Neural progenitor cell (in vitro differentiated cells): ENCODE data around the gene AKAP6. TPM values are rescaled to one million over a fixed set of nuclear protein-coding genes. Genes with fewer than 3 reads are reported as not detected.

Experiments
- DNase-seq: peaks from one replicate; pipeline ENCODE4 v3.0.0-alpha.2; 2016; ENCODE audit warnings: low spot score
- H2AFZ ChIP-seq: fragments of 200-600 bp; sonication (generic); replicated peaks from 2 replicates; pipeline ENCODE4 v1.6.1; 2016; ENCODE audit warnings: antibody characterized with exemption
- H3F3A ChIP-seq: fragments of 200-600 bp; sonication (generic); 2 replicates; pipeline ENCODE4 v1.6.1; 2016; ENCODE audit warnings: antibody characterized with exemption, low read depth
- H3K27ac ChIP-seq: fragments of 200-600 bp; sonication (generic); 2 replicates; pipeline ENCODE4 v1.5.1; 2016; ENCODE audit warnings: mild to moderate bottlenecking
- H3K27me3 ChIP-seq: fragments of 200-600 bp; sonication (generic); 2 replicates; pipeline ENCODE4 v1.6.1; 2016; ENCODE audit warnings: mild to moderate bottlenecking, moderate library complexity
- H3K36me3 ChIP-seq: fragments of 200-600 bp; sonication (generic); 2 replicates; pipeline ENCODE4 v1.5.1; 2016
- H3K4me1 ChIP-seq: fragments of 200-600 bp; sonication (generic); 2 replicates; pipeline ENCODE4 v1.6.1; 2016; ENCODE audit warnings: mixed run types
- H3K4me2 ChIP-seq: fragments of 200-600 bp; sonication (generic); 2 replicates; pipeline ENCODE4 v1.6.1; 2016
- H3K4me3 ChIP-seq: fragments of 200-600 bp; sonication (generic); 2 replicates; pipeline ENCODE4 v1.5.1; 2016
- H3K79me2 ChIP-seq: fragments of 200-600 bp; sonication (generic); 2 replicates; pipeline ENCODE4 v1.6.1; 2016; ENCODE audit warnings: low read depth
- H3K9ac ChIP-seq: fragments of 200-600 bp; sonication (generic); 2 replicates; pipeline ENCODE4 v1.6.1; 2016
- H3K9me3 ChIP-seq: fragments of 200-600 bp; sonication (generic); 2 replicates; pipeline ENCODE4 v1.5.1; 2016; ENCODE audit warnings: low read depth
- H4K20me1 ChIP-seq: fragments of 200-600 bp; sonication (generic); 2 replicates; pipeline ENCODE4 v1.6.1; 2016; ENCODE audit warnings: low read depth
- H3K27ac Mint-ChIP-seq: 3 replicates; pipeline ENCODE4 v1.8.0; 2021; ENCODE audit warnings: mixed read lengths
- H3K27me3 Mint-ChIP-seq: 2 replicates; pipeline ENCODE4 v1.8.0; 2022; ENCODE audit warnings: low read depth, mild to moderate bottlenecking, inconsistent platforms, moderate library complexity, mixed read lengths; ENCODE audit not compliant: insufficient read depth
- H3K36me3 Mint-ChIP-seq: 3 replicates; pipeline ENCODE4 v1.8.0; 2021; ENCODE audit warnings: mixed read lengths
- H3K4me1 Mint-ChIP-seq: 3 replicates; pipeline ENCODE4 v1.8.0; 2021; ENCODE audit warnings: mixed read lengths
- H3K4me3 Mint-ChIP-seq: 3 replicates; pipeline ENCODE4 v1.8.0; 2021; ENCODE audit warnings: mild to moderate bottlenecking, moderate library complexity, mixed read lengths
- H3K9me3 Mint-ChIP-seq: 3 replicates; pipeline ENCODE4 v1.8.0; 2020; ENCODE audit warnings: mixed read lengths
- CTCF ChIP-seq: fragments of 200-600 bp; sonication (generic); IDR thresholded peaks from 2 replicates; pipeline ENCODE4 v1.5.1; 2017; ENCODE audit warnings: antibody characterized with exemption, mild to moderate bottlenecking
- EZH2 ChIP-seq: fragments of 200-600 bp; sonication (generic); IDR thresholded peaks from 2 replicates; pipeline ENCODE4 v1.6.1; 2017; ENCODE audit warnings: antibody characterized with exemption, mild to moderate bottlenecking, moderate library complexity
- EZH2phosphoT487 ChIP-seq: fragments of 200-600 bp; sonication (generic); IDR thresholded peaks from 2 replicates; pipeline ENCODE4 v1.6.1; 2017; ENCODE audit warnings: antibody characterized with exemption
- total RNA-seq: library from RNA; depleted of rRNA; stranded (reverse); fragments of >200 nt; gene quantifications from 2 replicates; pipeline ENCODE4 v1.2.3, GENCODE V29; 2015; ENCODE audit warnings: low replicate concordance

The AKAP6 gene
- total RNA-seq, 1 donor from 2014 or later = 3.7 TPM

GRCh38 chr14:32821964-32822653 lies 493.0 kb downstream of the AKAP6 start:
- TF ChIP-seq EZH2phosphoT487 = no peak
- no peak for TF ChIP-seq EZH2
- TF ChIP-seq CTCF = no peak
- no peak overlapping the region for H3K9ac ChIP-seq
- H3K4me3 Mint-ChIP-seq = no peak overlapping the region
- H3K27me3 ChIP-seq = no peaks in the 10 kb centered on the region
- no peak overlapping the region for H2AFZ ChIP-seq
- no peaks in the 10 kb centered on the region for H3K9me3 ChIP-seq
- H3K4me2 ChIP-seq = no peak overlapping the region
- H3K27me3 Mint-ChIP-seq = peaks cover 2% of the 10 kb centered on the region
- DNase-seq = no peak
- H3K27ac ChIP-seq = no peak overlapping the region
- H3K4me1 ChIP-seq = peaks cover 8% of the 10 kb centered on the region
- peaks cover 2% of the 10 kb centered on the region for H3K36me3 Mint-ChIP-seq
- no peaks in the 10 kb centered on the region for H3K36me3 ChIP-seq
- H4K20me1 ChIP-seq = no peaks in the 10 kb centered on the region
- no peaks in the 10 kb centered on the region for H3K79me2 ChIP-seq
- no peak overlapping the region for H3K27ac Mint-ChIP-seq
- no peak overlapping the region for H3K4me3 ChIP-seq
- peaks cover 22% of the 10 kb centered on the region for H3K4me1 Mint-ChIP-seq
- H3K9me3 Mint-ChIP-seq = no peaks in the 10 kb centered on the region
- no peaks in the 10 kb centered on the region for H3F3A ChIP-seq

GRCh38 chr14:32823706-32824105 lies 494.6 kb downstream of the AKAP6 start:
- Mint-ChIP-seq H3K27ac (no peak overlapping the region), H3K4me1 (peaks cover 35% of the 10 kb centered on the region), H3K4me3 (no peak overlapping the region), H3K27me3 (peaks cover 2% of the 10 kb centered on the region), H3K9me3 (no peaks in the 10 kb centered on the region), H3K36me3 (peaks cover 2% of the 10 kb centered on the region)
- no peaks in the 10 kb centered on the region for H4K20me1 ChIP-seq
- no peak for DNase-seq
- no peak overlapping the region for H3K27ac ChIP-seq
- no peaks in the 10 kb centered on the region for H3K9me3 ChIP-seq
- no peak overlapping the region for H3K4me3 ChIP-seq
- TF ChIP-seq EZH2phosphoT487 = no peak
- TF ChIP-seq EZH2 = no peak
- H3F3A ChIP-seq = no peaks in the 10 kb centered on the region
- H3K36me3 ChIP-seq = no peaks in the 10 kb centered on the region
- H3K27me3 ChIP-seq = no peaks in the 10 kb centered on the region
- H3K4me2 ChIP-seq = no peak overlapping the region
- no peak overlapping the region for H2AFZ ChIP-seq
- H3K9ac ChIP-seq = no peak overlapping the region
- H3K79me2 ChIP-seq = no peaks in the 10 kb centered on the region
- peaks cover 8% of the 10 kb centered on the region for H3K4me1 ChIP-seq

- Histone ChIP-seq H3K79me2 (no peaks in the 10 kb centered on the region), H3K4me1 (peaks cover 8% of the 10 kb centered on the region), H3K27ac (no peak overlapping the region), H3K27me3 (no peaks in the 10 kb centered on the region), H3K9me3 (no peaks in the 10 kb centered on the region), H4K20me1 (no peaks in the 10 kb centered on the region), H3K9ac (no peak overlapping the region), H3K4me3 (no peak overlapping the region), H2AFZ (no peak overlapping the region), H3K4me2 (no peak overlapping the region), H3K36me3 (no peaks in the 10 kb centered on the region), H3F3A (no peaks in the 10 kb centered on the region)
- Mint-ChIP-seq H3K4me3 (no peak overlapping the region), H3K27ac (no peak overlapping the region), H3K9me3 (no peaks in the 10 kb centered on the region), H3K4me1 (peaks cover 39% of the 10 kb centered on the region), H3K36me3 (peaks cover 2% of the 10 kb centered on the region), H3K27me3 (peaks cover 2% of the 10 kb centered on the region)
- DNase-seq = no peak
- TF ChIP-seq EZH2 = no peak
- TF ChIP-seq CTCF = no peak
- no peak for TF ChIP-seq EZH2phosphoT487
Measured at GRCh38 chr14:32824195-32824594, 495.1 kb downstream of the AKAP6 start.

- Histone ChIP-seq H3K4me2 (no peak overlapping the region), H3K9ac (no peak overlapping the region), H3K4me3 (no peak overlapping the region), H3K9me3 (no peaks in the 10 kb centered on the region), H3K36me3 (no peaks in the 10 kb centered on the region), H3K27ac (no peak overlapping the region), H4K20me1 (no peaks in the 10 kb centered on the region), H3K27me3 (no peaks in the 10 kb centered on the region), H3K4me1 (peaks cover 8% of the 10 kb centered on the region), H3K79me2 (no peaks in the 10 kb centered on the region), H2AFZ (no peak overlapping the region), H3F3A (no peaks in the 10 kb centered on the region)
- peaks cover 43% of the 10 kb centered on the region for H3K4me1 Mint-ChIP-seq
- H3K36me3 Mint-ChIP-seq = peaks cover 2% of the 10 kb centered on the region
- TF ChIP-seq CTCF (no peak), EZH2phosphoT487 (no peak), EZH2 (no peak)
- no peak overlapping the region for H3K27ac Mint-ChIP-seq
- H3K9me3 Mint-ChIP-seq = no peaks in the 10 kb centered on the region
- H3K27me3 Mint-ChIP-seq = peaks cover 2% of the 10 kb centered on the region
- no peak for DNase-seq
- H3K4me3 Mint-ChIP-seq = no peak overlapping the region
Measured at GRCh38 chr14:32825058-32825457, 496.0 kb downstream of the AKAP6 start.
